ENCODE data around the gene CNST. TPM values are rescaled to one million over a fixed set of nuclear protein-coding genes. Genes with fewer than 3 reads are reported as not detected.

The CNST gene
- total RNA-seq, 1 experiment from 2014 or later = 21.0 TPM

- Histone ChIP-seq H3K4me1 (ENCODE audit: insufficient read depth, low read length, poor library complexity, severe bottlenecking) (peaks cover 4% of the 10 kb centered on the region), H3K27ac (ENCODE audit: low read depth, low read length, poor library complexity, severe bottlenecking) (no peak overlapping the region), H3K27me3 (replicated peaks; ENCODE audit: insufficient read depth, low read depth, low read length, poor library complexity) (no peaks in the 10 kb centered on the region), H3K36me3 (ENCODE audit: insufficient read depth, low read length, poor library complexity, severe bottlenecking) (no peaks in the 10 kb centered on the region), H3K4me3 (ENCODE audit: low read depth, low read length, poor library complexity, severe bottlenecking) (no peak overlapping the region), H3K9me3 (ENCODE audit: low read depth, low read length, poor library complexity, severe bottlenecking) (peaks cover 10% of the 10 kb centered on the region)
- TF ChIP-seq EZH2 (IDR thresholded peaks at IDR 0.05; ENCODE audit: borderline replicate concordance, low read depth, low read length, poor library complexity, severe bottlenecking) = no peak
- TF ChIP-seq CTCF (conservative IDR thresholded peaks at IDR 0.05; ENCODE audit: low read depth, low read length) = no peak
- intact Hi-C loops (cut with micrococcal nuclease; ENCODE audit: unreplicated experiment) = loop anchor here (5.0 kb wide), 1 partner anchor 128 kb away; the partner anchor contains the start of genes CNST and TFB2M
- no peak for DNase-seq (ENCODE audit: low spot score)
- ChIA-PET CTCF (no interaction called here), POLR2A (ENCODE audit: low non-redundant PET) (no interaction called here)
- no TSS peak for BruUV-seq (replicated peaks)
These were observed 128.9 kb downstream of the CNST start for GRCh38 chr1:246695136-246695535.

GRCh38 chr1:246695666-246696065 is 129.4 kb downstream of the CNST start:
- ChIA-PET CTCF (no interaction called here), POLR2A (ENCODE audit: low non-redundant PET) (no interaction called here)
- no peaks in the 10 kb centered on the region for H3K27me3 ChIP-seq (replicated peaks; ENCODE audit: insufficient read depth, low read depth, low read length, poor library complexity)
- BruUV-seq (replicated peaks) = no TSS peak
- no peak overlapping the region for H3K27ac ChIP-seq (ENCODE audit: low read depth, low read length, poor library complexity, severe bottlenecking)
- no peak overlapping the region for H3K4me3 ChIP-seq (ENCODE audit: low read depth, low read length, poor library complexity, severe bottlenecking)
- H3K36me3 ChIP-seq (ENCODE audit: insufficient read depth, low read length, poor library complexity, severe bottlenecking) = no peaks in the 10 kb centered on the region
- peaks cover 4% of the 10 kb centered on the region for H3K4me1 ChIP-seq (ENCODE audit: insufficient read depth, low read length, poor library complexity, severe bottlenecking)
- intact Hi-C loops (cut with micrococcal nuclease; ENCODE audit: unreplicated experiment) = loop anchor here (5.0 kb wide), 1 partner anchor 128 kb away; the partner anchor contains the start of genes CNST and TFB2M
- peaks cover 10% of the 10 kb centered on the region for H3K9me3 ChIP-seq (ENCODE audit: low read depth, low read length, poor library complexity, severe bottlenecking)
- no peak for DNase-seq (ENCODE audit: low spot score)
- no peak for TF ChIP-seq EZH2 (IDR thresholded peaks at IDR 0.05; ENCODE audit: borderline replicate concordance, low read depth, low read length, poor library complexity, severe bottlenecking)
- no peak for TF ChIP-seq CTCF (conservative IDR thresholded peaks at IDR 0.05; ENCODE audit: low read depth, low read length)

- no peak for TF ChIP-seq CTCF (conservative IDR thresholded peaks at IDR 0.05; ENCODE audit: low read depth, low read length)
- no peak for TF ChIP-seq EZH2 (IDR thresholded peaks at IDR 0.05; ENCODE audit: borderline replicate concordance, low read depth, low read length, poor library complexity, severe bottlenecking)
- ChIA-PET POLR2A (ENCODE audit: low non-redundant PET) (no interaction called here), CTCF (no interaction called here)
- Histone ChIP-seq H3K27ac (ENCODE audit: low read depth, low read length, poor library complexity, severe bottlenecking) (no peak overlapping the region), H3K4me3 (ENCODE audit: low read depth, low read length, poor library complexity, severe bottlenecking) (no peak overlapping the region), H3K4me1 (ENCODE audit: insufficient read depth, low read length, poor library complexity, severe bottlenecking) (peaks cover 4% of the 10 kb centered on the region), H3K36me3 (ENCODE audit: insufficient read depth, low read length, poor library complexity, severe bottlenecking) (no peaks in the 10 kb centered on the region), H3K9me3 (ENCODE audit: low read depth, low read length, poor library complexity, severe bottlenecking) (peaks cover 2% of the 10 kb centered on the region), H3K27me3 (replicated peaks; ENCODE audit: insufficient read depth, low read depth, low read length, poor library complexity) (no peaks in the 10 kb centered on the region)
- DNase-seq (ENCODE audit: low spot score) = no peak
- no TSS peak for BruUV-seq (replicated peaks)
- intact Hi-C loops (cut with micrococcal nuclease; ENCODE audit: unreplicated experiment) = loop anchor here (1.0 to 5.0 kb wide), 4 partner anchors 51 to 201 kb away; partner anchors contain the start of genes CNST and TFB2M
These were observed 132.3 kb downstream of the CNST start for GRCh38 chr1:246698466-246699094.

Measured in A673 (cell line).